HepG2 (cell line): ENCODE results near the gene GNAT2. TPM values are rescaled to one million over a fixed set of nuclear protein-coding genes. Genes with fewer than 3 reads are reported as not detected.
A peak's percentile ranks its signal among the peaks of the same experiment; 100 is the strongest.

Experiments
- ATAC-seq: fragments of 200-7000 bp; cut with Tn5 transposase; 3 replicates; pipeline ENCODE4 v1.9.1; 2020; ENCODE audit warnings: mild to moderate bottlenecking, moderate library complexity
- BruUV-seq: library from RNA; stranded (reverse); fragments of 400-500 nt; replicated peaks from 2 replicates; lab custom pipeline; 2021; lab: Mats Ljungman, UMichigan
- CTCF ChIA-PET: fragments of 300-600 bp; formaldehyde crosslinking; extraction: SDS; loops from one replicate; lab custom pipeline; 2021; ENCODE audit warnings: low total read pairs, inconsistent platforms, low intra/inter-chr PET ratio; lab: Yijun Ruan, JAX
- POLR2A ChIA-PET: fragments of 350-600 bp; sonication (Branson Sonifier 250); formaldehyde crosslinking; loops from one replicate; lab custom pipeline; 2020; ENCODE audit warnings: antibody characterized with exemption, inconsistent platforms; lab: Yijun Ruan, JAX
- DNase-seq: peaks from one replicate; pipeline ENCODE4 v3.0.0-alpha.2; 2015; ENCODE audit warnings: low spot score
- FAIRE-seq: peaks from 3 replicates; lab custom pipeline; 2011; peaks lifted over from hg19 to GRCh38; lab: Jason Lieb, UNC
- H2AFZ ChIP-seq: one replicate; pipeline ENCODE4 v1.6.1; 2011; ENCODE audit warnings: low read length, inconsistent platforms
- H3K27ac ChIP-seq: fragments of 300-600 bp; 3 replicates; pipeline ENCODE4 v1.8.0; 2011; ENCODE audit warnings: mixed run types, mild to moderate bottlenecking, mixed read lengths, low read length, inconsistent platforms; ENCODE audit not compliant: insufficient read depth; ENCODE audit errors: extremely low read length
- H3K27me3 ChIP-seq, 2 experiments: fragments of 200-600 bp in 1 of 2; 2 replicates in 1 of 2; 3 replicates in 1 of 2; pipeline versions ENCODE4 v1.6.0 to v1.8.0; 2011; ENCODE audit warnings: low read length in 2 of 2, mild to moderate bottlenecking in 2 of 2, moderate library complexity in 2 of 2, inconsistent platforms in 1 of 2; ENCODE audit not compliant: insufficient read depth in 2 of 2, control insufficient read depth in 1 of 2
- H3K36me3 ChIP-seq, 2 experiments: fragments of 200-600 bp in 1 of 2; replicated peaks in 1 of 2; 2 replicates in 1 of 2; 3 replicates in 1 of 2; pipeline versions ENCODE4 v1.5.1 to v1.8.0; 2011; ENCODE audit warnings: low read length in 2 of 2, inconsistent platforms in 1 of 2; ENCODE audit not compliant: insufficient read depth in 2 of 2, control insufficient read depth in 1 of 2
- H3K4me1 ChIP-seq: 2 replicates; pipeline ENCODE4 v1.5.1; 2012; ENCODE audit warnings: low read length, inconsistent platforms; ENCODE audit not compliant: insufficient read depth
- H3K4me2 ChIP-seq: 2 replicates; pipeline ENCODE4 v1.6.0; 2011; ENCODE audit warnings: low read depth, low read length, inconsistent platforms
- H3K4me3 ChIP-seq, 3 experiments: fragments of 200-600 bp in 1 of 3; sonication (generic), shearing (Covaris generic) in 1 of 3; replicated peaks in 1 of 3; 2 replicates each; pipeline ENCODE4 v1.5.1; 2011 to 2016; ENCODE audit warnings: low read length in 3 of 3, inconsistent platforms in 2 of 3, low read depth in 2 of 3, mild to moderate bottlenecking in 2 of 3, control low read depth in 1 of 3, mixed read lengths in 1 of 3; ENCODE audit not compliant: insufficient read depth in 1 of 3
- H3K79me2 ChIP-seq: one replicate; pipeline ENCODE4 v1.6.1; 2011; ENCODE audit warnings: low read length, inconsistent platforms; ENCODE audit not compliant: insufficient read depth
- H3K9ac ChIP-seq: 2 replicates; pipeline ENCODE4 v1.6.0; 2011; ENCODE audit warnings: mild to moderate bottlenecking, low read depth, low read length, inconsistent platforms; ENCODE audit not compliant: insufficient read depth
- H3K9me3 ChIP-seq: 2 replicates; pipeline ENCODE4 v1.5.1; 2012; ENCODE audit warnings: mild to moderate bottlenecking, low read length
- H4K20me1 ChIP-seq: 2 replicates; pipeline ENCODE4 v1.6.0; 2011; ENCODE audit warnings: inconsistent platforms, mild to moderate bottlenecking, low read length, moderate library complexity; ENCODE audit not compliant: insufficient read depth
- FOXO1 ChIP-seq: sonication (generic); formaldehyde crosslinking; IDR thresholded peaks from 2 replicates; pipeline ENCODE4 v1.4.0; 2020; ENCODE audit warnings: missing genetic modification reagents
- GZF1 ChIP-seq: sonication (generic); formaldehyde crosslinking; IDR thresholded peaks from 2 replicates; pipeline ENCODE4 v1.5.1; 2020; ENCODE audit warnings: mild to moderate bottlenecking, missing genetic modification reagents
- HNRNPK ChIP-seq: fragments of 200-400 bp; formaldehyde crosslinking; IDR thresholded peaks from 2 replicates; pipeline ENCODE4 v1.6.1; 2018; ENCODE audit warnings: low read length, low read depth, moderate library complexity, mild to moderate bottlenecking; ENCODE audit not compliant: poor library complexity, severe bottlenecking
- MEF2D ChIP-seq: sonication (generic); formaldehyde crosslinking; IDR thresholded peaks from 2 replicates; pipeline ENCODE4 v1.5.1; 2020; ENCODE audit warnings: mild to moderate bottlenecking, missing genetic modification reagents
- RBFOX2 ChIP-seq: fragments of 200-400 bp; formaldehyde crosslinking; IDR thresholded peaks from 2 replicates; pipeline ENCODE4 v1.6.1; 2017; ENCODE audit warnings: low read depth, mild to moderate bottlenecking, low read length
- YEATS2 ChIP-seq: sonication (generic); formaldehyde crosslinking; IDR thresholded peaks from 2 replicates; pipeline ENCODE4 v1.4.0; 2020; ENCODE audit warnings: missing genetic modification reagents, borderline replicate concordance
- WGBS: methylation state at CpG from one replicate; pipeline ENCODE4 v1.1.6; 2017; ENCODE audit warnings: low lambda C conversion rate; 5-methylcytosine and 5-hydroxymethylcytosine counted together
- in situ Hi-C: cut with HindIII; loops from 2 replicates; pipeline ENCODE4 v1.10.0; 2017; ENCODE audit warnings: low pct_unique_long_range_greater_than_20kb; ENCODE audit not compliant: extremely low pct_ligation_motif_present
- intact Hi-C: fragments of 100-400 bp; cut with micrococcal nuclease; formaldehyde crosslinking; loops from one replicate; pipeline ENCODE4 v1.10.0; 2022; ENCODE audit not compliant: unreplicated experiment
- polyA plus RNA-seq, 8 experiments: library from polyadenylated mRNA; depleted of rRNA in 3 of 8; stranded (reverse) in 7 of 8; unstranded in 1 of 8; fragments of >200 nt; fragmentation: Illumina TruSeq in 4 of 8; extraction: Trizol in 4 of 8; gene quantifications; 2 replicates each; pipeline versions ENCODE4 v1.2.1 to v1.2.3, GENCODE V29; 2011 to 2016; ENCODE audit warnings: low read depth in 4 of 8, missing spikeins in 1 of 8, mixed read lengths in 1 of 8; ENCODE audit not compliant: insufficient read depth in 1 of 8
- total RNA-seq, 5 experiments: library from RNA; depleted of rRNA; stranded (reverse); fragments of >200 nt; fragmentation: Illumina TruSeq; extraction: Trizol; gene quantifications; 2 replicates each; pipeline ENCODE4 v1.2.3, GENCODE V29; 2016; ENCODE audit warnings: low read depth in 1 of 5
- TF ChIP-seq, protein P1 (sequence below): sonication (generic); formaldehyde crosslinking; conservative IDR thresholded peaks from 2 replicates; pipeline ENCODE4 v1.4.0; 2020; ENCODE audit warnings: missing genetic modification reagents

Gene GNAT2
- total and polyA plus RNA-seq, 2 of the 13 experiments (the other 11 are each of a cell fraction or from before 2014, with no cell fraction given): 0.08 to 0.20 TPM

DNA sequence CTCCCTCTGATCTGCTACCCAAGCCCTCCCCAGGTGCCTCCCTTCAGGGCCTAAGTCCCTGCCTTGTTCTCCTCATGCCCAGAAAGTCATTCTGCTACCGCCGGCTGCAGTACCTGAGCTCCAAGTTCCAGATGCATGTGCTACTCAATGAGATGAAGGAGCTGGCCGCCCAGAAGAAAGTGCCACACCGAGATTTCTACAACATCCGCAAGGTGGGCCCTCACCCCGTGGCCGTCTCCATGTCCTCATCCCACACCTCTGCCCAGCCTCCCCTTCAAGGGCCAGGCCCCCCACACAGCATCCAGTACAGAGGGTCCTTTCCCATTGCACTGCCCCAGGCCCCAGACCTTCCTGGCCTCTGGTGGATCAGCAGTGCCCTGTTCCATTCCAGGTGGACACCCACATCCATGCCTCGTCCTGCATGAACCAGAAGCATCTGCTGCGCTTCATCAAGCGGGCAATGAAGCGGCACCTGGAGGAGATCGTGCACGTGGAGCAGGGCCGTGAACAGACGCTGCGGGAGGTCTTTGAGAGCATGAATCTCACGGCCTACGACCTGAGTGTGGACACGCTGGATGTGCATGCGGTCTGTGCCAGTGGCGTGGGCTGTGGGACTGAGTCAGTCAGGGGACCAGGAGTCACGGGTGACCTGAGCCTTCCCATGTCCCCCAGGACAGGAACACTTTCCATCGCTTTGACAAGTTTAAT lies 8.4 kb upstream of the GNAT2 start:
- CTCF ChIA-PET: no interaction called here
- Histone ChIP-seq H3K27me3 (no peaks in the 10 kb centered on the region), H4K20me1 (peaks cover 20% of the 10 kb centered on the region), H3K9ac (no peak overlapping the region), H3K4me1 (peaks cover 8% of the 10 kb centered on the region), H2AFZ (no peak overlapping the region), H3K27ac (no peak overlapping the region), H3K36me3 (peaks cover 47 to 69% of the 10 kb centered on the region in 2 experiments), H3K4me3 (no peak overlapping the region), H3K4me2 (no peak overlapping the region), H3K9me3 (no peaks in the 10 kb centered on the region), H3K79me2 (peaks cover 21% of the 10 kb centered on the region)
- intact Hi-C loops (no loop called here), in situ Hi-C loops (no loop called here)
- DNase-seq (no peak), ATAC-seq (no peak), FAIRE-seq (no peak)
- POLR2A ChIA-PET: no interaction called here
- 96% methylated on average over 17 of the region's 23 CpGs for WGBS
- TF ChIP-seq YEATS2 (CRISPR knock-in tag): no peak
- TF ChIP-seq, protein P1, sequence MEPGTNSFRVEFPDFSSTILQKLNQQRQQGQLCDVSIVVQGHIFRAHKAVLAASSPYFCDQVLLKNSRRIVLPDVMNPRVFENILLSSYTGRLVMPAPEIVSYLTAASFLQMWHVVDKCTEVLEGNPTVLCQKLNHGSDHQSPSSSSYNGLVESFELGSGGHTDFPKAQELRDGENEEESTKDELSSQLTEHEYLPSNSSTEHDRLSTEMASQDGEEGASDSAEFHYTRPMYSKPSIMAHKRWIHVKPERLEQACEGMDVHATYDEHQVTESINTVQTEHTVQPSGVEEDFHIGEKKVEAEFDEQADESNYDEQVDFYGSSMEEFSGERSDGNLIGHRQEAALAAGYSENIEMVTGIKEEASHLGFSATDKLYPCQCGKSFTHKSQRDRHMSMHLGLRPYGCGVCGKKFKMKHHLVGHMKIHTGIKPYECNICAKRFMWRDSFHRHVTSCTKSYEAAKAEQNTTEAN (CRISPR knock-in tag): no peak
- no TSS peak for BruUV-seq

DNA sequence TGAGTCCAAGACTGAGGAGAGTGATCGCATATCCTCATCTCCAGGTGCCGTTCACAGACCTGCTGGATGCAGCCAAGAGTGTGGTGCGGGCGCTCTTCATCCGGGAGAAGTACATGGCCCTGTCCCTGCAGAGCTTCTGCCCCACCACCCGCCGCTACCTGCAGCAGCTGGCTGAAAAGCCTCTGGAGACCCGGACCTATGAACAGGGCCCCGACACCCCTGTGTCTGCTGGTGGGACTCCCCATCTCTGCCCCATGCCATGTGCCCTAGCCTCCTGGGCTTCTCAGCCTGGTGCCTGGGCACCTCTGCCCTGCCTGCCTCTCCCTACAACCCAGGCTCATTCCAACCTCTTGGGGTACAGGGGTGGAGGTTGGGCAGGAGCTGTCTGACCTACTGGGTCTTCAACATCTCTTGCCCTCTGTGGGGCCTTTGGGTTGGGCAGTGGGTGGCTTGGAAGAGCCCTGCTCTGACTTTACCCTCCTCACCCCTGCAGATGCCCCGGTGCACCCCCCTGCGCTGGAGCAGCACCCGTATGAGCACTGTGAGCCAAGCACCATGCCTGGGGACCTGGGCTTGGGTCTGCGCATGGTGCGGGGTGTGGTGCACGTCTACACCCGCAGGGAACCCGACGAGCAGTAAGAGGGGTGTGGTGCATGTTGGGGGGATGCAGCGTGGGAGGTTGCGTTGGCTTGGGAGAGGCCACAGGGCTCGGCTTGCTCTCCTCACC lies 7.4 kb upstream of the GNAT2 start:
- TF ChIP-seq MEF2D (no peak), FOXO1 (CRISPR knock-in tag) (no peak), RBFOX2 (0 out of 2 replicates have a peak, but pooled peaks have one; percentile 37), GZF1 (CRISPR knock-in tag) (no peak), HNRNPK (no peak)
- no peak overlapping the region for H3K9ac ChIP-seq
- H3K4me2 ChIP-seq: no peak overlapping the region
- no peak overlapping the region for H2AFZ ChIP-seq
- no peak for FAIRE-seq
- DNase-seq: no peak
- H3K27ac ChIP-seq: no peak overlapping the region
- intact Hi-C loops: no loop called here
- in situ Hi-C loops: no loop called here
- no TSS peak for BruUV-seq
- peaks cover 30% of the 10 kb centered on the region for H4K20me1 ChIP-seq
- POLR2A ChIA-PET: no interaction called here
- H3K79me2 ChIP-seq: peaks cover 31% of the 10 kb centered on the region
- H3K36me3 ChIP-seq: peaks cover 45 to 69% of the 10 kb centered on the region in 2 experiments
- no peak for ATAC-seq
- no peaks in the 10 kb centered on the region for H3K27me3 ChIP-seq
- no peaks in the 10 kb centered on the region for H3K9me3 ChIP-seq
- no peak overlapping the region for H3K4me3 ChIP-seq
- H3K4me1 ChIP-seq: peaks cover 18% of the 10 kb centered on the region
- WGBS: 100% methylated on average over 7 of the region's 21 CpGs
- CTCF ChIA-PET: no interaction called here
